Activated CD4-positive, alpha-beta T cell treated with anti-CD3 and anti-CD28 coated beads, Interleukin-2, amount 10 ng/mL, durations not matched to agents 7 days and 5 days (primary cell): ENCODE data around the gene CIAO3. TPM values are rescaled to one million over a fixed set of nuclear protein-coding genes. Genes with fewer than 3 reads are reported as not detected.
"Not testable (repeated sequence)": the region's sequence is repeated elsewhere in the genome, so short reads cannot be mapped to it uniquely, and the experiment has no call there.

Source experiments
- CTCF ChIA-PET: fragments of 350-600 bp; sonication (Branson Sonifier 250); formaldehyde crosslinking; loops from one replicate; lab custom pipeline; 2021; ENCODE audit warnings: antibody characterized with exemption; lab: Charles Lee
- POLR2A ChIA-PET: fragments of 350-600 bp; sonication (Branson Sonifier 250); formaldehyde crosslinking; loops from one replicate; lab custom pipeline; 2021; ENCODE audit warnings: antibody characterized with exemption; lab: Charles Lee
- DNase-seq: peaks from one replicate; pipeline ENCODE4 v3.0.0-alpha.2; 2020
- H3K27ac Mint-ChIP-seq: one replicate; pipeline ENCODE4 v1.8.0; 2021; ENCODE audit warnings: mild to moderate bottlenecking, moderate library complexity, mixed read lengths
- H3K27me3 Mint-ChIP-seq: one replicate; pipeline ENCODE4 v1.8.0; 2021; ENCODE audit warnings: mixed read lengths
- H3K36me3 Mint-ChIP-seq: one replicate; pipeline ENCODE4 v1.8.0; 2021; ENCODE audit warnings: low read depth, mixed read lengths
- H3K4me1 Mint-ChIP-seq: one replicate; pipeline ENCODE4 v1.8.0; 2021; ENCODE audit warnings: mixed read lengths
- H3K4me3 Mint-ChIP-seq: one replicate; pipeline ENCODE4 v1.8.0; 2021; ENCODE audit warnings: mild to moderate bottlenecking, moderate library complexity, mixed read lengths
- H3K9me3 Mint-ChIP-seq: one replicate; pipeline ENCODE4 v1.8.0; 2021; ENCODE audit warnings: mixed read lengths
- total RNA-seq, 2 experiments: library from RNA; stranded (reverse); gene quantifications; one replicate each; pipeline ENCODE4 v1.2.3, GENCODE V29; 2021

Gene CIAO3
- total RNA-seq, 2 experiments from 2014 or later, result 39.5 to 39.9 TPM

GRCh38 chr16:750485-750884, 9.7 kb upstream of the CIAO3 start:
- ChIA-PET CTCF (interaction anchor here (0.7 to 1.7 kb wide), 3 partner anchors 9 to 28 kb away, joined by 3 to 4 read pairs (median 4); no protein-coding TSS in a partner anchor), POLR2A (no interaction called here)
- peaks cover 3% of the 10 kb centered on the region for H3K4me1 Mint-ChIP-seq
- no peaks in the 10 kb centered on the region for H3K36me3 Mint-ChIP-seq
- H3K27me3 Mint-ChIP-seq, result peaks cover 2% of the 10 kb centered on the region
- H3K9me3 Mint-ChIP-seq, result no peaks in the 10 kb centered on the region
- no peak overlapping the region for H3K4me3 Mint-ChIP-seq
- H3K27ac Mint-ChIP-seq, result no peak overlapping the region
- DNase-seq, result no peak

GRCh38 chr16:749010-749409, 8.2 kb upstream of the CIAO3 start:
- CTCF ChIA-PET, result interaction anchor here (0.6 to 1.4 kb wide), 5 partner anchors 9 to 1529 kb away, joined by 4 to 7 read pairs (median 6); partner anchors contain the start of genes CHTF18, CIAO3 and RPUSD1
- no peak overlapping the region for H3K4me3 Mint-ChIP-seq

GRCh38 chr16:747978-748746, 7.4 kb upstream of the CIAO3 start:
- H3K9me3 Mint-ChIP-seq, result no peaks in the 10 kb centered on the region
- DNase-seq, result no peak
- no peak overlapping the region for H3K4me3 Mint-ChIP-seq
- no peaks in the 10 kb centered on the region for H3K36me3 Mint-ChIP-seq
- H3K27me3 Mint-ChIP-seq, result no peaks in the 10 kb centered on the region
- H3K4me1 Mint-ChIP-seq, result no peaks in the 10 kb centered on the region
- CTCF ChIA-PET, result interaction anchor here (1.0 to 1.4 kb wide), 2 partner anchors 8 to 40 kb away, joined by 4 to 6 read pairs; partner anchors contain the start of genes CHTF18, CIAO3 and RPUSD1
- POLR2A ChIA-PET, result no interaction called here
- H3K27ac Mint-ChIP-seq, result no peak overlapping the region

More at GRCh38 chr16:749010-749409, 8.2 kb upstream of the CIAO3 start:
- Mint-ChIP-seq H3K4me1 (no peaks in the 10 kb centered on the region), H3K36me3 (no peaks in the 10 kb centered on the region), H3K27ac (no peak overlapping the region), H3K9me3 (no peaks in the 10 kb centered on the region), H3K27me3 (no peaks in the 10 kb centered on the region)
- DNase-seq, result no peak
- POLR2A ChIA-PET, result no interaction called here

GRCh38 chr16:746637-747036, 5.8 kb upstream of the CIAO3 start:
- DNase-seq, result no peak
- Mint-ChIP-seq H3K36me3 (no peaks in the 10 kb centered on the region), H3K27ac (no peak overlapping the region), H3K4me1 (peaks cover 1% of the 10 kb centered on the region), H3K9me3 (no peaks in the 10 kb centered on the region), H3K4me3 (no peak overlapping the region), H3K27me3 (no peaks in the 10 kb centered on the region)
- ChIA-PET CTCF (no interaction called here), POLR2A (no interaction called here)

- DNase-seq, result no peak
- peaks cover 3% of the 10 kb centered on the region for H3K4me1 Mint-ChIP-seq
- POLR2A ChIA-PET, result no interaction called here
Measured at GRCh38 chr16:745739-746138, 4.9 kb upstream of the CIAO3 start.

GRCh38 chr16:743794-744500, 3.1 kb upstream of the CIAO3 start:
- no peak for DNase-seq
- Mint-ChIP-seq H3K27ac (no peak overlapping the region), H3K4me3 (no peak overlapping the region), H3K27me3 (no peaks in the 10 kb centered on the region), H3K4me1 (peaks cover 12% of the 10 kb centered on the region), H3K36me3 (no peaks in the 10 kb centered on the region), H3K9me3 (no peaks in the 10 kb centered on the region)
- ChIA-PET POLR2A (no interaction called here), CTCF (interaction anchor here (0.6 to 1.7 kb wide), 3 partner anchors 23 to 1403 kb away, joined by 3 to 4 read pairs (median 4); partner anchors contain the start of gene ANTKMT)

More at GRCh38 chr16:745739-746138, 4.9 kb upstream of the CIAO3 start:
- no peaks in the 10 kb centered on the region for H3K27me3 Mint-ChIP-seq
- no peak overlapping the region for H3K4me3 Mint-ChIP-seq
- H3K27ac Mint-ChIP-seq, result no peak overlapping the region
- H3K9me3 Mint-ChIP-seq, result no peaks in the 10 kb centered on the region
- CTCF ChIA-PET, result no interaction called here
- H3K36me3 Mint-ChIP-seq, result no peaks in the 10 kb centered on the region

- H3K9me3 Mint-ChIP-seq, DNase-seq, H3K27me3 Mint-ChIP-seq, H3K4me3 Mint-ChIP-seq, POLR2A ChIA-PET, H3K27ac Mint-ChIP-seq, H3K36me3 Mint-ChIP-seq: not testable (repeated sequence)
- CTCF ChIA-PET, result interaction anchor here (0.6 to 1.7 kb wide), 3 partner anchors 19 to 140 kb away, joined by 4 to 5 read pairs (median 4); partner anchors contain the start of gene ANTKMT
- peaks cover 14% of the 10 kb centered on the region for H3K4me1 Mint-ChIP-seq
Measured at GRCh38 chr16:742894-743293, 2.1 kb upstream of the CIAO3 start.

- Mint-ChIP-seq H3K27me3 (no peaks in the 10 kb centered on the region), H3K36me3 (peaks cover 5% of the 10 kb centered on the region), H3K4me3 (peak overlapping the region; percentile 67), H3K27ac (peak overlapping the region; percentile 57), H3K4me1 (peaks cover 20% of the 10 kb centered on the region), H3K9me3 (no peaks in the 10 kb centered on the region)
- no peak for DNase-seq
- POLR2A ChIA-PET, result interaction anchor here (0.7 kb wide), 1 partner anchor 301 kb away, joined by 4 read pairs; no protein-coding TSS in a partner anchor
- CTCF ChIA-PET, result interaction anchor here (1.1 to 1.7 kb wide), 2 partner anchors 8 to 21 kb away, joined by 4 read pairs; partner anchors contain the start of gene ANTKMT
Measured at GRCh38 chr16:741986-742629, 1.3 kb upstream of the CIAO3 start.

GRCh38 chr16:740459-740763, 386 bp downstream of the CIAO3 start:
- peak overlapping the region; percentile 62 for H3K27ac Mint-ChIP-seq
- no peaks in the 10 kb centered on the region for H3K9me3 Mint-ChIP-seq
- ChIA-PET POLR2A (no interaction called here), CTCF (interaction anchor here (0.5 to 3.0 kb wide), 13 partner anchors 9 to 402 kb away, joined by 3 to 14 read pairs (median 5); partner anchors contain the start of genes ANTKMT, CCDC78, METTL26 and WDR24)
- no peaks in the 10 kb centered on the region for H3K27me3 Mint-ChIP-seq
- H3K36me3 Mint-ChIP-seq, result peaks cover 11% of the 10 kb centered on the region
- H3K4me3 Mint-ChIP-seq, result peak overlapping the region; percentile 79
- peaks cover 28% of the 10 kb centered on the region for H3K4me1 Mint-ChIP-seq
- DNase-seq, result no peak

GRCh38 chr16:739560-740458, 988 bp downstream of the CIAO3 start:
- Mint-ChIP-seq H3K4me3 (peak overlapping the region; percentile 79), H3K27ac (peak overlapping the region; percentile 62), H3K27me3 (no peaks in the 10 kb centered on the region), H3K9me3 (no peaks in the 10 kb centered on the region), H3K36me3 (peaks cover 14% of the 10 kb centered on the region), H3K4me1 (peaks cover 31% of the 10 kb centered on the region)
- POLR2A ChIA-PET, result no interaction called here
- CTCF ChIA-PET, result interaction anchor here (0.5 to 3.0 kb wide), 12 partner anchors 9 to 403 kb away, joined by 3 to 14 read pairs (median 5); partner anchors contain the start of genes ANTKMT, CCDC78 and WDR24
- no peak for DNase-seq

GRCh38 chr16:736936-737481, 3.8 kb downstream of the CIAO3 start:
- H3K9me3 Mint-ChIP-seq, result no peaks in the 10 kb centered on the region
- H3K4me3 Mint-ChIP-seq, result no peak overlapping the region
- H3K27me3 Mint-ChIP-seq, result no peaks in the 10 kb centered on the region
- peaks cover 31% of the 10 kb centered on the region for H3K4me1 Mint-ChIP-seq
- DNase-seq, result no peak
- H3K36me3 Mint-ChIP-seq, result peaks cover 14% of the 10 kb centered on the region
- H3K27ac Mint-ChIP-seq, result no peak overlapping the region
- ChIA-PET CTCF (interaction anchor here (1.2 to 2.1 kb wide), 3 partner anchors 12 to 49 kb away, joined by 3 to 9 read pairs (median 3); partner anchors contain the start of gene ANTKMT), POLR2A (no interaction called here)
